Endometrium (tissue), 2 donors: Measurements from ENCODE around the gene DENND1B.

ENCODE experiments used
- FAIRE-seq: peaks from 2 replicates; lab custom pipeline; 2012; peaks lifted over from hg19 to GRCh38; lab: Jason Lieb, UNC
- donor health status: control.
- donor health status: control.

DENND1B gene

GRCh38 chr1:197683895-197684553 lies 91.3 kb downstream of the DENND1B start:
- FAIRE-seq, result no peak

- no peak for FAIRE-seq
Observed at GRCh38 chr1:197683280-197683679, 92.0 kb downstream of the DENND1B start.

- no peak for FAIRE-seq
Observed at GRCh38 chr1:197680311-197680710, 95.0 kb downstream of the DENND1B start.

GRCh38 chr1:197677752-197678295 lies 97.5 kb downstream of the DENND1B start:
- no peak for FAIRE-seq

- FAIRE-seq, result no peak
Observed at GRCh38 chr1:197677313-197677712, 98.0 kb downstream of the DENND1B start.

GRCh38 chr1:197675583-197676208 lies 99.6 kb downstream of the DENND1B start:
- no peak for FAIRE-seq

- no peak for FAIRE-seq
Observed at GRCh38 chr1:197674286-197674685, 101.0 kb downstream of the DENND1B start.

- no peak for FAIRE-seq
Observed at GRCh38 chr1:197673292-197673691, 102.0 kb downstream of the DENND1B start.

GRCh38 chr1:197672347-197672746 lies 102.9 kb downstream of the DENND1B start:
- no peak for FAIRE-seq

GRCh38 chr1:197671920-197672319 lies 103.4 kb downstream of the DENND1B start:
- FAIRE-seq, result no peak

- no peak for FAIRE-seq
Observed at GRCh38 chr1:197671140-197671539, 104.1 kb downstream of the DENND1B start.

- FAIRE-seq, result no peak
Observed at GRCh38 chr1:197666769-197667285, 108.5 kb downstream of the DENND1B start.

- FAIRE-seq, result no peak
Observed at GRCh38 chr1:197664391-197664790, 110.9 kb downstream of the DENND1B start.

- no peak for FAIRE-seq
Observed at GRCh38 chr1:197663162-197663953, 111.9 kb downstream of the DENND1B start.

GRCh38 chr1:197660389-197660788 lies 114.9 kb downstream of the DENND1B start:
- FAIRE-seq, result no peak

GRCh38 chr1:197659171-197659570 lies 116.1 kb downstream of the DENND1B start:
- no peak for FAIRE-seq

GRCh38 chr1:197649188-197649587 lies 126.1 kb downstream of the DENND1B start:
- FAIRE-seq, result no peak

GRCh38 chr1:197638316-197638715 lies 137.0 kb downstream of the DENND1B start:
- FAIRE-seq, result no peak

GRCh38 chr1:197637406-197637805 lies 137.9 kb downstream of the DENND1B start:
- no peak for FAIRE-seq

- no peak for FAIRE-seq
Observed at GRCh38 chr1:197633447-197634078, 141.7 kb downstream of the DENND1B start.

- FAIRE-seq, result no peak
Observed at GRCh38 chr1:197632651-197633050, 142.6 kb downstream of the DENND1B start.

GRCh38 chr1:197632005-197632404 lies 143.3 kb downstream of the DENND1B start:
- no peak for FAIRE-seq
